Adrenal gland (tissue), 12 donors: ENCODE data around the gene SPEM2. TPM values are rescaled to one million over a fixed set of nuclear protein-coding genes. Genes with fewer than 3 reads are reported as not detected.

ENCODE experiments used
- DNase-seq, 7 donors: peaks; one replicate each; pipeline ENCODE4 v3.0.0-alpha.2; 2019 to 2020
- H3K27ac ChIP-seq, 5 donors: fragments of 200-600 bp; sonication (generic) in 4 of 5; 1 replicate in 3 of 5; 2 replicates in 2 of 5; pipeline versions ENCODE4 v1.5.1 to v1.8.0; 2016 to 2020; ENCODE audit warnings: mild to moderate bottlenecking in 1 of 5
- H3K27me3 ChIP-seq: fragments of 200-600 bp; 2 replicates; pipeline ENCODE4 v1.8.0; 2021
- H3K36me3 ChIP-seq, 2 donors: fragments of 200-600 bp; replicated peaks in 1 of 2; 1 replicate in 1 of 2; 2 replicates in 1 of 2; pipeline versions ENCODE4 v1.5.1 to v1.8.0; 2018 to 2022
- H3K4me1 ChIP-seq, 2 donors: fragments of 200-600 bp; replicated peaks in 1 of 2; 1 replicate in 1 of 2; 2 replicates in 1 of 2; pipeline versions ENCODE4 v1.5.1 to v1.8.0; 2018 to 2021
- H3K4me3 ChIP-seq, 4 donors: fragments of 200-600 bp; sonication (generic) in 3 of 4; one replicate each; pipeline ENCODE4 v1.5.1; 2016 to 2018
- H3K9me3 ChIP-seq, 3 donors: fragments of 200-600 bp; sonication (generic) in 1 of 3; replicated peaks in 1 of 3; 1 replicate in 2 of 3; 2 replicates in 1 of 3; pipeline versions ENCODE4 v1.5.1 to v1.8.0; 2016 to 2021
- POLR2A ChIP-seq, 2 donors: fragments of 450-650 bp; IDR thresholded peaks; one replicate each; pipeline ENCODE4 v1.6.1; 2017; ENCODE audit warnings: antibody characterized with exemption in 2 of 2, mild to moderate bottlenecking in 2 of 2, moderate library complexity in 1 of 2
- WGBS, 4 donors: extraction: QIAGEN DNeasy Blood & Tissue Kit in 2 of 4; methylation state at CpG; one replicate each; pipeline versions ENCODE4 v1.1.5 to v1.1.7; 2013 to 2017; 5-methylcytosine and 5-hydroxymethylcytosine counted together
- intact Hi-C, 2 donors: fragments of 100-400 bp; cut with DNase I; formaldehyde crosslinking; loops; one replicate each; pipeline versions ENCODE4 v1.14.1 to v1.15.0; 2022 to 2023
- polyA plus RNA-seq, 3 donors: library from polyadenylated mRNA; stranded (reverse); fragments of 200-250 nt in 2 of 3; fragments of 350-450 nt in 1 of 3; fragmentation: Illumina TruSeq in 1 of 3; extraction: RNeasy Lipid Tissue Mini Kit (QIAGEN cat#74804) in 1 of 3; gene quantifications; one replicate each; pipeline ENCODE4 v1.2.3, GENCODE V29; 2013 to 2014
- total RNA-seq, 9 donors: library from RNA; depleted of rRNA in 4 of 9; stranded (reverse); fragments of >200 nt in 4 of 9; fragments of 120-200 nt in 1 of 9; fragmentation: NEBNext Ultra II Directional in 1 of 9; extraction: Animal tissue kit (Norgen Biotek cat#: 25700) in 1 of 9; gene quantifications; one replicate each; pipeline versions ENCODE4 v1.1.0 to v1.2.4, GENCODE V29; 2013 to 2023
- TF ChIP-seq, protein P1 (sequence below), 6 experiments: fragments of 450-650 bp in 4 of 6; fragments of 200-600 bp in 2 of 6; sonication (generic) in 1 of 6; IDR thresholded peaks; 1 replicate in 5 of 6; 2 replicates in 1 of 6; pipeline versions ENCODE4 v1.5.1 to v1.8.0; 2016 to 2021; ENCODE audit warnings: antibody characterized with exemption in 6 of 6, mild to moderate bottlenecking in 2 of 6, moderate library complexity in 1 of 6
- donor health status: healthy with polysubstance abuse.
- donor health status: Bipolar disorder and iron deficiency.
- donor health status: DM: yes; HTN: yes; CAD: no.
- donor health status: DM: no; HTN: no; CAD: no.
- donor health status: DM: no; HTN: no; CAD: no.
- donor health status: DM: yes; HTN: yes; CAD: no.

The SPEM2 gene
- total and polyA plus RNA-seq, 12 donors = not detected

DNA sequence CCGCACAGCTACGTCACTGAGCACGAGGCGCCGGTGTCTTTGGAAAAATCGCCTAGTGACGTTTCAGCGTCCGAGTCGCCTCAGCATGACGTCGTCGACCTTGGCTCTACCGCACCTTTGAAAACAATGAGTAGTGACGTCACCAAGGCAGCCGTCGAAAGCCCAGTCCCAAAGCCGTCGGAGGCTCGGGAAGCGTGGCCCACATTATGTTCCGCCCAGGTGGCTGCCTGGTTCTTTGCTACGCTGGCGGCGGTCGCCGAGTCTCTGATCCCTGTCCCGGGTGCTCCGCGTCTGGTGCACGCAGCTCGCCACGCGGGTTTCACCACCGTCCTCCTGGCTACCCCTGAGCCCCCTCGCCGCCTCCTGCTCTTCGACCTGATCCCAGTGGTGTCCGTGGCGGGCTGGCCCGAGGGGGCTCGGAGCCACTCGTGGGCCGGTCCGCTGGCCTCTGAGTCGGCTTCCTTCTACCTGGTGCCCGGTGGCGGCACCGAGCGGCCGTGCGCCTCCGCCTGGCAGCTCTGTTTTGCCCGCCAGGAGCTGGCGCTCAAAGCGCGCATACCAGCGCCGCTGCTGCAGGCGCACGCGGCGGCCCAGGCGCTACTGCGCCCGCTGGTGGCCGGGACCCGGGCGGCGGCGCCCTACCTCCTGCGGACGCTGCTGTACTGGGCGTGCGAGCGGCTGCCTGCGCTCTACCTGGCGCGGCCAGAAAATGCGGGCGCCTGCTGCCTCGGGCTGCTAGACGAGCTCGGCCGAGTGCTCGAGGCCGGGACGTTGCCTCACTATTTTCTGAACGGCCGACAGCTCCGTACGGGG lies 11.3 kb downstream of the SPEM2 start:
- 0 to 6% (median 2%) methylated on average over 20 to 92 of the region's 92 CpGs for WGBS, 4 donors
- H3K27ac ChIP-seq = peak overlapping the region; percentile 78 to 94 (median 90)

DNA sequence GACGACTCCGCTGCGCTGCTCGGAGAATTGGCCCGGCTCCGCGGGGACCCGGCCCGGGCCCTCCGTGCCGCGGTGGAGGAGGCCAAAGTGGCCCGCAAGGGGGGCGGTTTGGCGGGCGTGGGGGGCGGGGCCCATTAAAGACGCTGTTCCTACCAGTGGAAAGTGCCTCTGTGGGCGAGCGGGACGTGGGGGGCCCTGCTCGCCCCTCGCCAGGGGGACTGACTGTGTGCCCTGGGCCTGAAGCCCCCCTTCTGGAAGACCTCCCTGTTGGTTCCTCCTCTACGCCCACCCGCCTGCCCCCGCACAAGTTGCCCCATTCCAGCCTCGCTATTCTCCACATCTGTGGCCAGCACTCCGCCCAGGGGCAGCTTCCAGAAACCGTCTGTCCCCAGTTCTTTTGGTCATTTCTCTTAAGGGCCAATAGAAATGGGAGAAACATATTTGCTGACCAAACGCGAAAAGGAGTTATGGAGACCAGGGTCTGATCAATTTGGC lies 12.0 kb downstream of the SPEM2 start:
- peak overlapping the region in 2 of 4 donors; percentile 30 to 62 for H3K4me3 ChIP-seq
- 18 to 49% (median 27%) methylated on average over 10 to 31 of the region's 31 CpGs for WGBS, 4 donors
- intact Hi-C loops = loop anchor here (5.0 kb wide), 2 partner anchors 40 to 125 kb away; partner anchors contain the start of genes SENP3 (in 1 of the 2) and ZBTB4 (in 1 of the 2)
- H3K27ac ChIP-seq = peak overlapping the region; percentile 78 to 94 (median 90)
- peaks cover 50 to 52% of the 10 kb centered on the region in 2 donors for H3K4me1 ChIP-seq
- H3K36me3 ChIP-seq = no peaks in the 10 kb centered on the region
- TF ChIP-seq, protein P1, sequence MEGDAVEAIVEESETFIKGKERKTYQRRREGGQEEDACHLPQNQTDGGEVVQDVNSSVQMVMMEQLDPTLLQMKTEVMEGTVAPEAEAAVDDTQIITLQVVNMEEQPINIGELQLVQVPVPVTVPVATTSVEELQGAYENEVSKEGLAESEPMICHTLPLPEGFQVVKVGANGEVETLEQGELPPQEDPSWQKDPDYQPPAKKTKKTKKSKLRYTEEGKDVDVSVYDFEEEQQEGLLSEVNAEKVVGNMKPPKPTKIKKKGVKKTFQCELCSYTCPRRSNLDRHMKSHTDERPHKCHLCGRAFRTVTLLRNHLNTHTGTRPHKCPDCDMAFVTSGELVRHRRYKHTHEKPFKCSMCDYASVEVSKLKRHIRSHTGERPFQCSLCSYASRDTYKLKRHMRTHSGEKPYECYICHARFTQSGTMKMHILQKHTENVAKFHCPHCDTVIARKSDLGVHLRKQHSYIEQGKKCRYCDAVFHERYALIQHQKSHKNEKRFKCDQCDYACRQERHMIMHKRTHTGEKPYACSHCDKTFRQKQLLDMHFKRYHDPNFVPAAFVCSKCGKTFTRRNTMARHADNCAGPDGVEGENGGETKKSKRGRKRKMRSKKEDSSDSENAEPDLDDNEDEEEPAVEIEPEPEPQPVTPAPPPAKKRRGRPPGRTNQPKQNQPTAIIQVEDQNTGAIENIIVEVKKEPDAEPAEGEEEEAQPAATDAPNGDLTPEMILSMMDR (IDR thresholded peaks at IDR 0.05) = no peak
- TF ChIP-seq POLR2A (IDR thresholded peaks at IDR 0.05) = no peak
- no peaks in the 10 kb centered on the region for H3K9me3 ChIP-seq
- DNase-seq = peak in 2 of 7 donors; percentile 53 to 58
- no peaks in the 10 kb centered on the region for H3K27me3 ChIP-seq

More for the DNA sequence above, 11.3 kb downstream of the SPEM2 start:
- TF ChIP-seq, protein P1 (IDR thresholded peaks at IDR 0.05) = peak; percentile 22 to 94 (median 72)
- peak; percentile 52 to 86 for TF ChIP-seq POLR2A (IDR thresholded peaks at IDR 0.05)
- peak; percentile 83 to 91 (median 86) for DNase-seq
- H3K27me3 ChIP-seq = no peaks in the 10 kb centered on the region
- H3K4me3 ChIP-seq = peak overlapping the region in 2 of 4 donors; percentile 30 to 62
- no peaks in the 10 kb centered on the region for H3K9me3 ChIP-seq
- H3K4me1 ChIP-seq = peaks cover 50 to 52% of the 10 kb centered on the region in 2 donors
- intact Hi-C loops = loop anchor here (5.0 kb wide), 2 partner anchors 41 to 126 kb away; partner anchors contain the start of genes SENP3 (in 1 of the 2) and ZBTB4 (in 1 of the 2)
- no peaks in the 10 kb centered on the region for H3K36me3 ChIP-seq

DNA sequence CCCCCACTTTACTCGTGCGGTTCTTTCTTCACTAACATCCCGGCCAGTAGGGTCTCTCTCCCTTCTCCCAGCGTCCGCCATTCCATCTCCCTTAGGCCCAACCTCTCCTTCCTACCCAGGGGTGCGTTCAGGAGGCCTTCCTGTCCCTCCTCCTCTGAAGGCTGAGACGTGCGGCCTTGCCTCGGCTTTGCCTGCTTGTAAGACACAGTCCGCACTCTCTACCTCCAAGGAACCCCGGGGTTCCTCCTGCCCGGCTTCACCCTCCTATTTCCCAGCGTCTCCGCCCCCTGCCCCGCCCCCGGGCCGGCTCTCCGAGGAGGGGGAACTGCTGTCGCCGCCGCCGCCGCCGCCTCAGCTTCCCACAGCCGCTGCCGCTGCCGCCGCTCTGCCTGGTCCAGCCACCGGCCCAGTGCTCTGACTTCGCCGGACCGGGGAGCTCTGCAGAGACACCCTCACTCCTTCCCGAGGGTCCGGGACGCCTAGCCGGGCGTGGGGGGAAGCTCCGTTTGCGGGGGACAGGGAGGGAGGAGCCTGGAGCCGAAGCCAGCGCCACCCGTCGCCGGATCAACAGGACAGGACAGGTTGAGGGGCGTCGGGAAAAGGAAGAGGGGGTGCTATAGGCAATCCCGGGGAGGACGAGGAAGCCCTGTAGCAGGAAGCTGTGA lies 12.7 kb downstream of the SPEM2 start:
- TF ChIP-seq, protein P1 (IDR thresholded peaks at IDR 0.05) = no peak
- TF ChIP-seq POLR2A (IDR thresholded peaks at IDR 0.05) = peak in 1 of 2 donors; percentile 55
- Histone ChIP-seq H3K4me3 (peak overlapping the region in 3 of 4 donors; percentile 30 to 62 (median 54)), H3K4me1 (peaks cover 50 to 52% of the 10 kb centered on the region in 2 donors), H3K27ac (peak overlapping the region; percentile 78 to 94 (median 90)), H3K27me3 (no peaks in the 10 kb centered on the region), H3K9me3 (no peaks in the 10 kb centered on the region), H3K36me3 (no peaks in the 10 kb centered on the region)
- peak; percentile 72 to 88 (median 79) for DNase-seq
- intact Hi-C loops = loop anchor here (5.0 kb wide), 2 partner anchors 39 to 124 kb away; partner anchors contain the start of genes SENP3 (in 1 of the 2) and ZBTB4 (in 1 of the 2)
- WGBS, 4 donors = 22 to 29% (median 25%) methylated on average over 21 to 48 of the region's 48 CpGs
